Activated CD4-positive, alpha-beta T cell treated with anti-CD3 and anti-CD28 coated beads, Interleukin-10, Interleukin-2, amounts not matched to agents 100 ng/mL and 50 ng/mL, durations not matched to agents 16 hours and 8 hours (primary cell): ENCODE data around the gene SEC23A.
"Not testable (repeated sequence)": the region's sequence is repeated elsewhere in the genome, so short reads cannot be mapped to it uniquely, and the experiment has no call there.

ENCODE experiments used
- DNase-seq: peaks from one replicate; pipeline ENCODE4 v3.0.0-alpha.2; 2020

Gene SEC23A

GRCh38 chr14:39102969-39103957 lies at the start of gene SEC23A:
SEC23A (minus strand) TSS chr14:39103235; CDS start chr14:39096118, 7,117 bp downstream.
- DNase-seq, result peak; percentile 92

- DNase-seq, result no peak
Measured at GRCh38 chr14:39145266-39145966, 42.4 kb upstream of the SEC23A start.

GRCh38 chr14:39143226-39143625 lies 40.2 kb upstream of the SEC23A start:
- DNase-seq, result not testable (repeated sequence)

GRCh38 chr14:39141623-39142022 lies 38.6 kb upstream of the SEC23A start:
- not testable (repeated sequence) for DNase-seq

- no peak for DNase-seq
Measured at GRCh38 chr14:39140170-39140569, 37.1 kb upstream of the SEC23A start.

- DNase-seq, result no peak
Measured at GRCh38 chr14:39138440-39138839, 35.4 kb upstream of the SEC23A start.

- DNase-seq, result not testable (repeated sequence)
Measured at GRCh38 chr14:39137835-39138234, 34.8 kb upstream of the SEC23A start.

GRCh38 chr14:39122330-39123138 lies 19.5 kb upstream of the SEC23A start:
- DNase-seq, result no peak

- DNase-seq, result peak; percentile 97
Measured at GRCh38 chr14:39114073-39114838, 11.2 kb upstream of the SEC23A start, which contains the start of gene GEMIN2. GEMIN2 (plus strand) TSS chr14:39114323; CDS start chr14:39114339, 16 bp downstream.

GRCh38 chr14:39113685-39114072 lies 10.6 kb upstream of the SEC23A start:
- DNase-seq, result no peak

GRCh38 chr14:39109893-39110715 lies 7.1 kb upstream of the SEC23A start:
- DNase-seq, result no peak

- DNase-seq, result no peak
Measured at GRCh38 chr14:39108791-39109190, 5.8 kb upstream of the SEC23A start.

- DNase-seq, result peak; percentile 56
Measured at GRCh38 chr14:39107591-39107996, 4.6 kb upstream of the SEC23A start.

- DNase-seq, result not testable (repeated sequence)
Measured at GRCh38 chr14:39104078-39104801, 1.2 kb upstream of the SEC23A start.

- DNase-seq, result peak; percentile 22
Measured at GRCh38 chr14:39102265-39102968, 618 bp downstream of the SEC23A start.

GRCh38 chr14:39099748-39100147 lies 3.3 kb downstream of the SEC23A start:
- DNase-seq, result no peak

GRCh38 chr14:39099215-39099614 lies 3.8 kb downstream of the SEC23A start:
- DNase-seq, result not testable (repeated sequence)

- peak; percentile 61 for DNase-seq
Measured at GRCh38 chr14:39097159-39097558, 5.9 kb downstream of the SEC23A start.

GRCh38 chr14:39094515-39094914 lies 8.5 kb downstream of the SEC23A start:
- no peak for DNase-seq

- no peak for DNase-seq
Measured at GRCh38 chr14:39091716-39092115, 11.3 kb downstream of the SEC23A start.
